Measurements from ENCODE around the gene RAD51B. TPM values are rescaled to one million over a fixed set of nuclear protein-coding genes. Genes with fewer than 3 reads are reported as not detected.

The RAD51B gene
- total RNA-seq, 1 donor from 2014 or later, result 38.6 TPM

DNA sequence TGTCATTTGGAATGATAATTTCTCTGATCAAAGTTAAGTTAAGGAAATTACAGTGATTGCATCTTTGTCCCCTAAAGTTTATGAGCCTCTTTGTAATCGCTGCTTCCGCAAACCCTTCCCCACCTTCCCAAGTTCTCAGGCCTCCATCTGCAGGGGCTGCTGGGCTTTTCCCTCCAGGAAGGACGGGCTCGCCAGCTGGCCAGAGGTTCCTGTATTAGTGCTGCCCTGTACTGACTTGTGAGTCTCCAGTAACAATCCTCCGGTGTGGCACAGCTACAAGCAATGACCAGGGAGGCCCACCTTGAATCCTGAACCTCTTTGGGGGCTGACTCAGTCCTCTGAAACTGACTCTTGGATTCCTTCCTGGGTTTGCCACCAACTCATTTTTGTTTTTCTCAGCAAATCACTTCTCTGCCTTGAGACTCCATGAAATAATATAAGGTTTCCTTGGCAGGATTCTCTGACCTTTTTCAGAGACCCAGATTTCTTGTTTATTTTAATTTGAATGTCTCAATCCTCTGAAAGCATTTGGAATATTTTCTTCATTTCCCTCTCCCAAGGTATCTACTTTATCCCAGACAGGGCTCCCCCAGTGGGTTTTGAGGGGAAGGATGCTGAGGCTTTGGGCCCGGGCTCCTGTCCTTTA is 574.7 kb downstream of the RAD51B start:
- Histone ChIP-seq H3K4me1 (ENCODE audit: control insufficient read depth in 3 of 3, insufficient read depth in 3 of 3, low read length in 3 of 3) (peaks cover 31 to 53% (median 36%) of the 10 kb centered on the region in 3 donors), H3K27ac (ENCODE audit: low read depth, low read length) (peak overlapping the region; percentile 78), H3K36me3 (ENCODE audit: control insufficient read depth in 3 of 3, insufficient read depth in 3 of 3, low read length in 3 of 3) (no peaks in the 10 kb centered on the region), H3K27me3 (ENCODE audit: control insufficient read depth in 3 of 3, insufficient read depth in 3 of 3, low read length in 3 of 3) (no peaks in the 10 kb centered on the region), H3K9ac (ENCODE audit: low read depth in 1 of 3, low read length in 3 of 3) (peak overlapping the region in 1 of 3 donors; percentile 36), H3K4me3 (ENCODE audit: low read length in 3 of 3) (no peak overlapping the region), H3K9me3 (ENCODE audit: control insufficient read depth in 3 of 3, low read length in 3 of 3) (no peaks in the 10 kb centered on the region)

DNA sequence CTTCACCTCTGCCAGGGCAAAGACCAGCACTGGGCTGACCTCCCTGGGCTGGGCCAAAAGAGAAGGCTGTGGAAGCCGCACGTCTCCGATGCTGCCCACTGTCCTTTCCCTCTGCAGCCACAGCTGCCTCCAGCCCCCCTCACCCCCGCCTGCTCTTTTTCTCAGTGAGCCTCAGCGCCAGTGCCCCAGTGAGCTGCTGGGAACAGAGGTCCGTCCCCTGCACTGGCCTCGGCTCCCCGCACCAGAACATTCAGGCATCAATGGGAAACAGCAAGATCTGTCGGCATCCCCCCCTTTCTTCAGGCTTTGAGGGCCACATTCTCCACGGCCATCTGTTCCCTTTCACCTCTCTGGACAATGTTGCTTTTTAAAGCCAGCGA is 575.2 kb downstream of the RAD51B start:
- Histone ChIP-seq H3K4me1 (ENCODE audit: control insufficient read depth in 3 of 3, insufficient read depth in 3 of 3, low read length in 3 of 3) (peaks cover 31 to 50% (median 36%) of the 10 kb centered on the region in 3 donors), H3K9me3 (ENCODE audit: control insufficient read depth in 3 of 3, low read length in 3 of 3) (no peaks in the 10 kb centered on the region), H3K9ac (ENCODE audit: low read depth in 1 of 3, low read length in 3 of 3) (no peak overlapping the region), H3K27me3 (ENCODE audit: control insufficient read depth in 3 of 3, insufficient read depth in 3 of 3, low read length in 3 of 3) (no peaks in the 10 kb centered on the region), H3K27ac (ENCODE audit: low read depth, low read length) (peak overlapping the region; percentile 78), H3K36me3 (ENCODE audit: control insufficient read depth in 3 of 3, insufficient read depth in 3 of 3, low read length in 3 of 3) (no peaks in the 10 kb centered on the region), H3K4me3 (ENCODE audit: low read length in 3 of 3) (no peak overlapping the region)

DNA sequence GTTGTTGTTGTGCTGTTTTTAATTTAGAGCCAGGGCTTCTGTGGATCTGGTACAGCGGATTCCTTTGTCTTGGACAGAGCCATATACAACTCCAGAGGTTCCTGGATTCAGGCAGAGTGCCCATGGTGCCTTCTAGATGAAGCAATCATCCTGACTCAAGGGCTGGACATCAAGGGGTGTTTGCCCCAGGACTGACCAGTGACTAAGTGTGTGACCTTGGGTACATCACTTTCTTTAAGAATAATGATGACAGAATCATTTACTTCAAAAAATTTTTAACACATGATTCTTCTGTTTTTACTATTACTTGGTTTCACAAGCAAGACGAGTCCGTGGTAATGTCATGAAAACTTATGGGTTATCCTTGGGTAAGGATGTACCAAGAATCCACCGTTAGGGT is 576.0 kb downstream of the RAD51B start:
- H3K36me3 ChIP-seq (ENCODE audit: control insufficient read depth in 3 of 3, insufficient read depth in 3 of 3, low read length in 3 of 3), result no peaks in the 10 kb centered on the region
- peak overlapping the region; percentile 78 for H3K27ac ChIP-seq (ENCODE audit: low read depth, low read length)
- no peaks in the 10 kb centered on the region for H3K9me3 ChIP-seq (ENCODE audit: control insufficient read depth in 3 of 3, low read length in 3 of 3)
- H3K4me3 ChIP-seq (ENCODE audit: low read length in 3 of 3), result no peak overlapping the region
- H3K4me1 ChIP-seq (ENCODE audit: control insufficient read depth in 3 of 3, insufficient read depth in 3 of 3, low read length in 3 of 3), result peaks cover 35 to 55% (median 38%) of the 10 kb centered on the region in 3 donors
- no peaks in the 10 kb centered on the region for H3K27me3 ChIP-seq (ENCODE audit: control insufficient read depth in 3 of 3, insufficient read depth in 3 of 3, low read length in 3 of 3)
- H3K9ac ChIP-seq (ENCODE audit: low read depth in 1 of 3, low read length in 3 of 3), result no peak overlapping the region

DNA sequence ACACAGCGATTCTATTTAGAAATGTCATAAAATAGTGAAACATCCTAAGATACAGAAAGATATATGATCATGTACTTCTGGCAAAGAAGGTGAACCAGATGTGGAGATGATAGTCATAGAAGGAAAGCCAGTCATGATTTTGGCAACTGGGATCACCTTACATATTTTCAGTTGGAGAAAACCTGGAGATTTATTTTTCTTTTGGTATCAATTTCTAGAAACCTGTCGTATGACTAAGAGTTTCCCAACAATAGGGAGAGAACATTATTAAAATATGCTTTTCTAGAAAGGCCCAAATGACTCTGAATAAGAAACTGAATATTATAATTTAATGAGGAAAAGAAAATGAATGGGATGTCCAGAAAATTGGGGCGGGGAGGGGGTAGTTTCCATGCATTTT is 576.9 kb downstream of the RAD51B start:
- Histone ChIP-seq H3K4me1 (ENCODE audit: control insufficient read depth in 3 of 3, insufficient read depth in 3 of 3, low read length in 3 of 3) (peaks cover 42 to 55% (median 45%) of the 10 kb centered on the region in 3 donors), H3K9me3 (ENCODE audit: control insufficient read depth in 3 of 3, low read length in 3 of 3) (no peaks in the 10 kb centered on the region), H3K27me3 (ENCODE audit: control insufficient read depth in 3 of 3, insufficient read depth in 3 of 3, low read length in 3 of 3) (no peaks in the 10 kb centered on the region), H3K4me3 (ENCODE audit: low read length in 3 of 3) (no peak overlapping the region), H3K36me3 (ENCODE audit: control insufficient read depth in 3 of 3, insufficient read depth in 3 of 3, low read length in 3 of 3) (no peaks in the 10 kb centered on the region), H3K27ac (ENCODE audit: low read depth, low read length) (peak overlapping the region; percentile 60), H3K9ac (ENCODE audit: low read depth in 1 of 3, low read length in 3 of 3) (no peak overlapping the region)

DNA sequence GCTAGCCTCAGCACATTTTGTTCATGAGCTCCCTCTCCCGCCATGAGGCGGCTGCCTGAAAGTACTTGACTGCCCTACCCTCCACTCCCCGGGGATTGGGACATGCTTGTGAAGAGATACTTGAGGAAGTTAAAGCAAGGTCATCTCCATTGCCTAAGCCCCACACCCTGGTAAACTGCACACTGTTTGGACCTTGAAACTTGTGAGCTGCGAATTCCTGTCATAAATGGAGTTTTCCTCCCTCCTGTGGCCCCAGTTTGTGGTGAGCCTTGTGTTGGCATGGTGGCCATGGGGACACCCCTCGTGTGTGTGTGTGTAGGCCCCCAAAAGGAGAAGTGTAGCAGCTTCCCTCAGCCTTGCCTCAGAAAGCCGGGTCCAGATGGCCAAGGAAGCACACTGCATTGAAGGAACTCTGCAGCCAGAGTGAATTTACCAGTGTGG is 577.8 kb downstream of the RAD51B start:
- Histone ChIP-seq H3K27ac (ENCODE audit: low read depth, low read length) (peak overlapping the region; percentile 60), H3K36me3 (ENCODE audit: control insufficient read depth in 3 of 3, insufficient read depth in 3 of 3, low read length in 3 of 3) (no peaks in the 10 kb centered on the region), H3K4me1 (ENCODE audit: control insufficient read depth in 3 of 3, insufficient read depth in 3 of 3, low read length in 3 of 3) (peaks cover 44 to 59% (median 49%) of the 10 kb centered on the region in 3 donors), H3K9me3 (ENCODE audit: control insufficient read depth in 3 of 3, low read length in 3 of 3) (no peaks in the 10 kb centered on the region), H3K27me3 (ENCODE audit: control insufficient read depth in 3 of 3, insufficient read depth in 3 of 3, low read length in 3 of 3) (no peaks in the 10 kb centered on the region), H3K4me3 (ENCODE audit: low read length in 3 of 3) (no peak overlapping the region), H3K9ac (ENCODE audit: low read depth in 1 of 3, low read length in 3 of 3) (no peak overlapping the region)

DNA sequence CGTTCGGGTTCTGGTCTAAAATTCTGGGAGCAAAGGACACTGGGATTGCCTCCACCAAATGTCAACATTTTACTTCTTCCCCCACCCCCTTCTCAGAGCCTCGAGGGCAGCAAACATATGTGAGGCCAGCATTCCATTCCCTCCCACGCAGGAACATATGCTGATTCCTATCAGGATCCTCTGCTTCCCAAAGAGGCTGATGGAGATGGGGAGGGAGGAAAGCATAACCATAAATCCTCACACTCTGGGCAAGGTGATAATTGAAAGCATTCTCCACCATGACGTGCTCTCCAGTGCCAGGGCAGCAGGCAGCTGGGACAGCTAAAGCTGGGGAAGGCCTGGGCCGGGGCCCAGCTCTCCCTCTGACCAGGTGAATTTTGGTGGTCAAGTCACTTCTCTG is 578.2 kb downstream of the RAD51B start:
- H3K27ac ChIP-seq (ENCODE audit: low read depth, low read length), result peak overlapping the region; percentile 60
- H3K36me3 ChIP-seq (ENCODE audit: control insufficient read depth in 3 of 3, insufficient read depth in 3 of 3, low read length in 3 of 3), result no peaks in the 10 kb centered on the region
- no peaks in the 10 kb centered on the region for H3K9me3 ChIP-seq (ENCODE audit: control insufficient read depth in 3 of 3, low read length in 3 of 3)
- no peak overlapping the region for H3K9ac ChIP-seq (ENCODE audit: low read depth in 1 of 3, low read length in 3 of 3)
- H3K4me3 ChIP-seq (ENCODE audit: low read length in 3 of 3), result no peak overlapping the region
- no peaks in the 10 kb centered on the region for H3K27me3 ChIP-seq (ENCODE audit: control insufficient read depth in 3 of 3, insufficient read depth in 3 of 3, low read length in 3 of 3)
- peaks cover 44 to 59% (median 49%) of the 10 kb centered on the region in 3 donors for H3K4me1 ChIP-seq (ENCODE audit: control insufficient read depth in 3 of 3, insufficient read depth in 3 of 3, low read length in 3 of 3)

DNA sequence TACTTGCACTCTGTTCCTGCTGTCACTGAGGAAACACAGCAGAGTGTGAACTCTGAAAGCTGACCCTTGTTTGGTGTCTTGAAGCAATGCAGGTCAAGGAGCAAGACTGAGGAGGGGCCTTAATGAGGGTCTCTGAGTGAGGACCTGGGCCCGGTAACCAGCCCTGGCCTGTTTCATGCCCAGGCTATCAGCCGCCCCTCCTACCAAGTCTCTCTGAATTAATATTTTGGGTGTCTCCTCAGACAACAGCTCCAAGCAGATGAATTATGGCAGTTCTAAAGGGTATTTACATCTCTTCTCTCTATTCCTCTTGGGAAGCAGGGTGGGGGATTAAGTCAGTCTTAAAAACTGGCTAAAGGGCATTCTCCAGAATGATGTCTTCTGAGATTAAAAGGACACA is 578.8 kb downstream of the RAD51B start:
- no peaks in the 10 kb centered on the region for H3K9me3 ChIP-seq (ENCODE audit: control insufficient read depth in 3 of 3, low read length in 3 of 3)
- no peak overlapping the region for H3K9ac ChIP-seq (ENCODE audit: low read depth in 1 of 3, low read length in 3 of 3)
- peak overlapping the region; percentile 60 for H3K27ac ChIP-seq (ENCODE audit: low read depth, low read length)
- no peaks in the 10 kb centered on the region for H3K36me3 ChIP-seq (ENCODE audit: control insufficient read depth in 3 of 3, insufficient read depth in 3 of 3, low read length in 3 of 3)
- peak overlapping the region in 1 of 3 donors; percentile 17 for H3K4me3 ChIP-seq (ENCODE audit: low read length in 3 of 3)
- no peaks in the 10 kb centered on the region for H3K27me3 ChIP-seq (ENCODE audit: control insufficient read depth in 3 of 3, insufficient read depth in 3 of 3, low read length in 3 of 3)
- peaks cover 44 to 56% (median 49%) of the 10 kb centered on the region in 3 donors for H3K4me1 ChIP-seq (ENCODE audit: control insufficient read depth in 3 of 3, insufficient read depth in 3 of 3, low read length in 3 of 3)

DNA sequence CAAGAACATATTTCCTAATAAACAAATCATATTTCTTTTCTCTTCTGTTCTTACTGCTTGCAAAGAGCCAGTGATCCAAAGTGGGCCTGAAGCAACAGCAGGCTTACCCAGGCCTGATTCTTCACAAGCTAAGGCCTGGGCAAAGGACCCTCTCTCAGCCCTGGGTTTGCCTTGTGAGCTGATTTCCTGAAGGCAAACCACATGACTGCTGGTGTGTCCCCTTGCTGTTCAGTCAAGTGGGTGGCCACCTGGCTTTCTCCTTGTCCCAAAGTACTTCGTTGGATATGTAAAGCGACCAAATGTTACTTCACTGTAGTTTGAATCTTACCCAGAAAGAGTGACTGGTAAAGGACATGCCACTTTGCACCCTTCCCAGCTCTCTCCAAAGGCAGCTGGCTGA is 580.4 kb downstream of the RAD51B start:
- Histone ChIP-seq H3K4me3 (ENCODE audit: low read length in 3 of 3) (no peak overlapping the region), H3K27ac (ENCODE audit: low read depth, low read length) (no peak overlapping the region), H3K9ac (ENCODE audit: low read depth in 1 of 3, low read length in 3 of 3) (no peak overlapping the region), H3K27me3 (ENCODE audit: control insufficient read depth in 3 of 3, insufficient read depth in 3 of 3, low read length in 3 of 3) (no peaks in the 10 kb centered on the region), H3K9me3 (ENCODE audit: control insufficient read depth in 3 of 3, low read length in 3 of 3) (no peaks in the 10 kb centered on the region), H3K4me1 (ENCODE audit: control insufficient read depth in 3 of 3, insufficient read depth in 3 of 3, low read length in 3 of 3) (peaks cover 42 to 44% (median 43%) of the 10 kb centered on the region in 3 donors), H3K36me3 (ENCODE audit: control insufficient read depth in 3 of 3, insufficient read depth in 3 of 3, low read length in 3 of 3) (no peaks in the 10 kb centered on the region)

DNA sequence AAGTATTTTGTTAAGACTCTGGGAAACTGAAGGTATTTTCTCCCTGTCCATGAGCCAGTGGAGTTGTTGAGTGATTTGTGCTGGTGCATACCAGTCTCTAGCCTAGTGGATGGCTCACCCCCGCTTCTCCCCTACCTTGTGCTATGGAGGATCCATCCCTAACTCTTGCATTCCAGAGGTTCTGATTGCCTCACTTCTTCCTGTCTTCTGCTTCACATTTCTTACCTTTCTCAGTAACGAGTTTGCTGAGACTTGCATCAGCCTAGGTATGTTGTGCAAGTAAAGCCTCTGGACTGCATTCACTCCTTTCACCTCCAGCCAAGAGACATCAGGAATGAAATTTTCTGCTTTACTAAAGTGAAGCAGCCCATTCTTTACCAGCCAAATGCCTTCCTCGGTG is 581.7 kb downstream of the RAD51B start:
- peaks cover 34 to 44% (median 37%) of the 10 kb centered on the region in 3 donors for H3K4me1 ChIP-seq (ENCODE audit: control insufficient read depth in 3 of 3, insufficient read depth in 3 of 3, low read length in 3 of 3)

DNA sequence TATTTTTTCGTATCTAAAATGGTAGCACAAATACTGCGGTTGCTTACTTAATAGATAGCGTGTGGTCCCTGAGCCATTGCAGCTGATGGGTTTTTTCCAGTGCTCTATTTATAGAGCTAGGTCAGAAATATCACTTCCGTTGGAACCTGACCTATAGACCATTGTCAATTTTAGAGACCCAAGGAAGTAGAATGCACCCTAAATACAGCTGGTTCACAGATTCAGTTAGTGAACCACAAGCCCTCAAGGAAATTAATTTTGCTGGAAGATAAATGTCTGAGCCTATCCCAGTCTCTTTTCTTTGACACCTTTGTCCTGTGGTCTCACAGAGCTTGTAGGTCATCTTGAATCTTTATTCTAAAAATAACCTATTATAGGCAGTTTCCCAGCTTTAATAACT is 582.3 kb downstream of the RAD51B start:
- Histone ChIP-seq H3K9me3 (ENCODE audit: control insufficient read depth in 3 of 3, low read length in 3 of 3) (no peaks in the 10 kb centered on the region), H3K4me1 (ENCODE audit: control insufficient read depth in 3 of 3, insufficient read depth in 3 of 3, low read length in 3 of 3) (peaks cover 34 to 44% (median 37%) of the 10 kb centered on the region in 3 donors), H3K27me3 (ENCODE audit: control insufficient read depth in 3 of 3, insufficient read depth in 3 of 3, low read length in 3 of 3) (no peaks in the 10 kb centered on the region), H3K36me3 (ENCODE audit: control insufficient read depth in 3 of 3, insufficient read depth in 3 of 3, low read length in 3 of 3) (no peaks in the 10 kb centered on the region), H3K9ac (ENCODE audit: low read depth in 1 of 3, low read length in 3 of 3) (no peak overlapping the region), H3K27ac (ENCODE audit: low read depth, low read length) (peak overlapping the region; percentile 21), H3K4me3 (ENCODE audit: low read length in 3 of 3) (no peak overlapping the region)

More for the DNA sequence above, 581.7 kb downstream of the RAD51B start:
- H3K36me3 ChIP-seq (ENCODE audit: control insufficient read depth in 3 of 3, insufficient read depth in 3 of 3, low read length in 3 of 3), result no peaks in the 10 kb centered on the region
- H3K9ac ChIP-seq (ENCODE audit: low read depth in 1 of 3, low read length in 3 of 3), result no peak overlapping the region
- H3K9me3 ChIP-seq (ENCODE audit: control insufficient read depth in 3 of 3, low read length in 3 of 3), result no peaks in the 10 kb centered on the region
- no peaks in the 10 kb centered on the region for H3K27me3 ChIP-seq (ENCODE audit: control insufficient read depth in 3 of 3, insufficient read depth in 3 of 3, low read length in 3 of 3)
- H3K27ac ChIP-seq (ENCODE audit: low read depth, low read length), result peak overlapping the region; percentile 21
- peak overlapping the region; percentile 15 to 44 (median 19) for H3K4me3 ChIP-seq (ENCODE audit: low read length in 3 of 3)
